AML-193 (cell line): Measurements from ENCODE around the gene EID3.
"Not testable (repeated sequence)": the region's sequence is repeated elsewhere in the genome, so short reads cannot be mapped to it uniquely, and the experiment has no call there.

ENCODE experiments used
- DNase-seq, 2 experiments: peaks; one replicate each; lab custom pipeline; 2025; lab: John Stamatoyannopoulos, UW

Gene EID3

GRCh38 chr12:104303538-104304151 is at the start of gene EID3:
Gene EID3 (plus strand): TSS chr12:104303739. CDS start chr12:104303935, 196 bp downstream.
- DNase-seq = no peak

GRCh38 chr12:104257913-104258472 is 45.5 kb upstream of the EID3 start:
- DNase-seq = no peak

- DNase-seq = no peak
Measured at GRCh38 chr12:104258476-104259067, 45.0 kb upstream of the EID3 start.

- DNase-seq = no peak
Measured at GRCh38 chr12:104263026-104263425, 40.5 kb upstream of the EID3 start.

- peak; percentile 51 to 74 for DNase-seq
Measured at GRCh38 chr12:104263580-104264358, 39.8 kb upstream of the EID3 start.

- not testable (repeated sequence) for DNase-seq
Measured at GRCh38 chr12:104265436-104265835, 38.1 kb upstream of the EID3 start.

- DNase-seq = no peak
Measured at GRCh38 chr12:104272938-104273337, 30.6 kb upstream of the EID3 start.

GRCh38 chr12:104273503-104273902 is 30.0 kb upstream of the EID3 start:
- DNase-seq = no peak

- no peak for DNase-seq
Measured at GRCh38 chr12:104274811-104275210, 28.7 kb upstream of the EID3 start.

GRCh38 chr12:104275689-104276088 is 27.9 kb upstream of the EID3 start:
- no peak for DNase-seq

- DNase-seq = no peak
Measured at GRCh38 chr12:104276273-104277131, 27.0 kb upstream of the EID3 start.

GRCh38 chr12:104279164-104279563 is 24.4 kb upstream of the EID3 start:
- no peak for DNase-seq

- no peak for DNase-seq
Measured at GRCh38 chr12:104280111-104280510, 23.4 kb upstream of the EID3 start.

GRCh38 chr12:104280717-104281458 is 22.7 kb upstream of the EID3 start:
- DNase-seq = peak in 1 of 2 experiments; percentile 5

GRCh38 chr12:104281636-104282035 is 21.9 kb upstream of the EID3 start:
- no peak for DNase-seq

GRCh38 chr12:104282109-104282508 is 21.4 kb upstream of the EID3 start:
- DNase-seq = no peak

GRCh38 chr12:104285740-104286515 is 17.6 kb upstream of the EID3 start:
- DNase-seq = no peak

- peak; percentile 95 for DNase-seq
Measured at GRCh38 chr12:104286516-104287482, 16.7 kb upstream of the EID3 start.

- DNase-seq = peak; percentile 81 to 89
Measured at GRCh38 chr12:104288635-104289274, 14.8 kb upstream of the EID3 start.
